Smooth muscle cell (in vitro differentiated cells): ENCODE data around the gene LRCH1. TPM values are rescaled to one million over a fixed set of nuclear protein-coding genes. Genes with fewer than 3 reads are reported as not detected.

ENCODE experiments used
- DNase-seq: peaks from one replicate; lab custom pipeline; 2025; ENCODE audit not compliant: unreplicated experiment; lab: John Stamatoyannopoulos, UW
- H2AFZ ChIP-seq: fragments of 200-600 bp; sonication (generic); 2 replicates; pipeline ENCODE4 v1.6.0; 2016; ENCODE audit warnings: antibody characterized with exemption, low read depth, mild to moderate bottlenecking
- H3F3A ChIP-seq: fragments of 200-600 bp; sonication (generic); 2 replicates; pipeline ENCODE4 v1.6.0; 2017; ENCODE audit warnings: antibody characterized with exemption, low read depth
- H3K27ac ChIP-seq: fragments of 200-600 bp; sonication (generic); 2 replicates; pipeline ENCODE4 v1.5.1; 2016; ENCODE audit warnings: low read depth, mild to moderate bottlenecking
- H3K27me3 ChIP-seq: fragments of 200-600 bp; sonication (generic); 2 replicates; pipeline ENCODE4 v1.6.1; 2016; ENCODE audit warnings: low read depth, mild to moderate bottlenecking
- H3K36me3 ChIP-seq: fragments of 200-600 bp; sonication (generic); 2 replicates; pipeline ENCODE4 v1.5.1; 2016; ENCODE audit warnings: low read depth
- H3K4me1 ChIP-seq: fragments of 200-600 bp; sonication (generic); 2 replicates; pipeline ENCODE4 v1.5.1; 2016; ENCODE audit warnings: low read depth
- H3K4me2 ChIP-seq: fragments of 200-600 bp; sonication (generic); 2 replicates; pipeline ENCODE4 v1.6.0; 2016; ENCODE audit warnings: mild to moderate bottlenecking
- H3K4me3 ChIP-seq: fragments of 200-600 bp; sonication (generic); 2 replicates; pipeline ENCODE4 v1.5.1; 2016; ENCODE audit warnings: mild to moderate bottlenecking
- H3K79me2 ChIP-seq: fragments of 200-600 bp; sonication (generic); 2 replicates; pipeline ENCODE4 v1.6.0; 2016; ENCODE audit warnings: low read depth, mild to moderate bottlenecking
- H3K9ac ChIP-seq: fragments of 200-600 bp; sonication (generic); 2 replicates; pipeline ENCODE4 v1.6.0; 2016; ENCODE audit warnings: low read depth
- H3K9me3 ChIP-seq: fragments of 200-600 bp; sonication (generic); replicated peaks from 2 replicates; pipeline ENCODE4 v1.5.1; 2016; ENCODE audit warnings: low read depth
- H4K20me1 ChIP-seq: fragments of 200-600 bp; sonication (generic); 2 replicates; pipeline ENCODE4 v1.6.0; 2016; ENCODE audit warnings: low read depth
- WGBS: methylation state at CpG from one replicate; pipeline ENCODE4 v1.1.7; 2016; ENCODE audit warnings: low lambda C conversion rate; 5-methylcytosine and 5-hydroxymethylcytosine counted together
- polyA plus RNA-seq: library from polyadenylated mRNA; unstranded; fragments of >200 nt; fragmentation: Nextera tagmentation; extraction: Ambion mirVana; gene quantifications from 2 replicates; pipeline ENCODE4 v1.2.1, GENCODE V29; 2016
- total RNA-seq: library from RNA; depleted of rRNA; stranded (reverse); fragments of >200 nt; gene quantifications from 2 replicates; pipeline ENCODE4 v1.2.3, GENCODE V29; 2014
- TF ChIP-seq, protein P1 (sequence below): fragments of 200-600 bp; sonication (generic); IDR thresholded peaks from 2 replicates; pipeline ENCODE4 v1.5.1; 2017; ENCODE audit warnings: borderline replicate concordance, mild to moderate bottlenecking, antibody characterized with exemption; ENCODE audit not compliant: insufficient read depth, poor library complexity, severe bottlenecking

LRCH1 gene
- total and polyA plus RNA-seq, 2 experiments from 2014 or later: 9.4 to 27.7 TPM

- H3K27ac ChIP-seq: no peak overlapping the region
- peaks cover 65% of the 10 kb centered on the region for H3K36me3 ChIP-seq
- DNase-seq: no peak
- no peaks in the 10 kb centered on the region for H3K4me1 ChIP-seq
- H3F3A ChIP-seq: no peaks in the 10 kb centered on the region
- no peaks in the 10 kb centered on the region for H3K79me2 ChIP-seq
- TF ChIP-seq, protein P1, sequence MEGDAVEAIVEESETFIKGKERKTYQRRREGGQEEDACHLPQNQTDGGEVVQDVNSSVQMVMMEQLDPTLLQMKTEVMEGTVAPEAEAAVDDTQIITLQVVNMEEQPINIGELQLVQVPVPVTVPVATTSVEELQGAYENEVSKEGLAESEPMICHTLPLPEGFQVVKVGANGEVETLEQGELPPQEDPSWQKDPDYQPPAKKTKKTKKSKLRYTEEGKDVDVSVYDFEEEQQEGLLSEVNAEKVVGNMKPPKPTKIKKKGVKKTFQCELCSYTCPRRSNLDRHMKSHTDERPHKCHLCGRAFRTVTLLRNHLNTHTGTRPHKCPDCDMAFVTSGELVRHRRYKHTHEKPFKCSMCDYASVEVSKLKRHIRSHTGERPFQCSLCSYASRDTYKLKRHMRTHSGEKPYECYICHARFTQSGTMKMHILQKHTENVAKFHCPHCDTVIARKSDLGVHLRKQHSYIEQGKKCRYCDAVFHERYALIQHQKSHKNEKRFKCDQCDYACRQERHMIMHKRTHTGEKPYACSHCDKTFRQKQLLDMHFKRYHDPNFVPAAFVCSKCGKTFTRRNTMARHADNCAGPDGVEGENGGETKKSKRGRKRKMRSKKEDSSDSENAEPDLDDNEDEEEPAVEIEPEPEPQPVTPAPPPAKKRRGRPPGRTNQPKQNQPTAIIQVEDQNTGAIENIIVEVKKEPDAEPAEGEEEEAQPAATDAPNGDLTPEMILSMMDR: no peak
- H3K4me3 ChIP-seq: no peak overlapping the region
- peaks cover 11% of the 10 kb centered on the region for H4K20me1 ChIP-seq
- H3K9me3 ChIP-seq: no peaks in the 10 kb centered on the region
- H3K4me2 ChIP-seq: no peak overlapping the region
- no peak overlapping the region for H2AFZ ChIP-seq
- H3K9ac ChIP-seq: no peak overlapping the region
- WGBS: 95% methylated on average over 2 of the region's 2 CpGs
- no peaks in the 10 kb centered on the region for H3K27me3 ChIP-seq
Measured at GRCh38 chr13:46782691-46783090, 229.7 kb downstream of the LRCH1 start.

DNA sequence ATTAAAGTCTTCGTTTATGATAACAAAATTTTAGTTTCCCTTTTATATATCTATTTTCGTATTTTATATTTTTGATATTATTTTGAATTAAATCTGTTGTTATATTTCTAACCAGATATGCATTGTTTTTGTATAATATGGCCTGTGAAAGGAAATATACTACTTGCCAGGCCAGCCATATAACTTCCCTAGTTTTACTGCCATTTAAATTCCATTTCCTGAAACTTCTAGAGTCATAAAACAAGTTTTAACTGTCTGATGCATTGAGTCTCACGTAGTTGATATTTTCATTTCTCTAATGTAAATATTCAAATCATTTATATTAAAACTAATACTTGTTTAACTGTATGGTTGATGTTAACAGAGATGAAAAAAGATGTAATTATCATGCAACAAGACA lies 230.5 kb downstream of the LRCH1 start:
- Histone ChIP-seq H3K27me3 (no peaks in the 10 kb centered on the region), H3K79me2 (no peaks in the 10 kb centered on the region), H3F3A (no peaks in the 10 kb centered on the region), H3K4me3 (no peak overlapping the region), H2AFZ (no peak overlapping the region), H3K9me3 (no peaks in the 10 kb centered on the region), H3K4me2 (no peak overlapping the region), H3K9ac (no peak overlapping the region), H3K36me3 (peaks cover 62% of the 10 kb centered on the region), H3K27ac (no peak overlapping the region), H4K20me1 (peaks cover 11% of the 10 kb centered on the region), H3K4me1 (no peaks in the 10 kb centered on the region)
- TF ChIP-seq, protein P1: no peak
- WGBS: 95% methylated on average over 3 of the region's 3 CpGs
- DNase-seq: no peak

- Histone ChIP-seq H3K79me2 (peaks cover 33% of the 10 kb centered on the region), H3F3A (no peaks in the 10 kb centered on the region), H3K4me3 (no peak overlapping the region), H3K36me3 (no peaks in the 10 kb centered on the region), H3K27me3 (no peaks in the 10 kb centered on the region), H3K27ac (no peak overlapping the region), H3K9ac (no peak overlapping the region), H4K20me1 (no peaks in the 10 kb centered on the region), H3K4me1 (peaks cover 25% of the 10 kb centered on the region), H2AFZ (no peak overlapping the region), H3K9me3 (no peaks in the 10 kb centered on the region), H3K4me2 (peak overlapping the region; percentile 97)
- TF ChIP-seq, protein P1: no peak
- 78% methylated on average over 6 of the region's 6 CpGs for WGBS
- DNase-seq: no peak
Measured at GRCh38 chr13:46795321-46795720, 242.4 kb downstream of the LRCH1 start.

DNA sequence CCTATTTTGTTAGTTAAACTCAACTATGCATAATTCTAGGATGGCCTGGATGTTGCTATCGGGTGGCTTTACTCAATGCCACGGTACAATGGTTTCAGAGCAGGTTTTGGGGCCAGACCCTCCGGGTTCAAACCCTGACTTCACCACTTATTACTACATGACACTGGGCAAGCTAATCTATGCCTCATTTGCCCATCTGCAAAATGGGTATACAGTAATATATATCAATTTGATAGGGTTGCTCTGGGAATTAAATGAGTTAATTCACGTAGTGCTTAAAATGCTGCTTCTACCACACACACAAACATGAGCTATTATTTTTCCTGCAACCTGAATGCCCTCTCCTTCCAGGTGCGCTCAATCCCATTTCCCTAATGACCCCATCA lies 243.2 kb downstream of the LRCH1 start:
- TF ChIP-seq, protein P1: no peak
- peaks cover 33% of the 10 kb centered on the region for H3K79me2 ChIP-seq
- H3K4me2 ChIP-seq: peak overlapping the region; percentile 97
- H3K27me3 ChIP-seq: no peaks in the 10 kb centered on the region
- H4K20me1 ChIP-seq: no peaks in the 10 kb centered on the region
- no peaks in the 10 kb centered on the region for H3K9me3 ChIP-seq
- H3F3A ChIP-seq: no peaks in the 10 kb centered on the region
- H3K9ac ChIP-seq: peak overlapping the region; percentile 85
- peak overlapping the region; percentile 73 for H3K27ac ChIP-seq
- 74% methylated on average over 5 of the region's 5 CpGs for WGBS
- peaks cover 25% of the 10 kb centered on the region for H3K4me1 ChIP-seq
- DNase-seq: no peak
- no peaks in the 10 kb centered on the region for H3K36me3 ChIP-seq
- H3K4me3 ChIP-seq: peak overlapping the region; percentile 88
- peak overlapping the region; percentile 99 for H2AFZ ChIP-seq
